IMR-90 (cell line): ENCODE results near the gene PKHD1. TPM values are rescaled to one million over a fixed set of nuclear protein-coding genes. Genes with fewer than 3 reads are reported as not detected.

ENCODE experiments used
- ATAC-seq: fragments of 200-7000 bp; cut with Tn5 transposase; 2 replicates; pipeline ENCODE4 v1.9.1; 2020; ENCODE audit warnings: low read depth, mild to moderate bottlenecking, moderate library complexity
- BruUV-seq: library from RNA; stranded (reverse); fragments of 400-500 nt; replicated peaks from 2 replicates; lab custom pipeline; 2021; lab: Mats Ljungman, UMichigan
- CTCF ChIA-PET: fragments of 300-600 bp; formaldehyde crosslinking; extraction: SDS; loops from one replicate; lab custom pipeline; 2021; ENCODE audit warnings: antibody characterized with exemption; lab: Yijun Ruan, JAX
- POLR2A ChIA-PET: fragments of 300-600 bp; sonication (Branson Sonifier 250); formaldehyde crosslinking; loops from one replicate; lab custom pipeline; 2022; ENCODE audit warnings: antibody characterized with exemption; ENCODE audit not compliant: unreplicated experiment; lab: Charles Lee
- DNase-seq: peaks from one replicate; pipeline ENCODE4 v3.0.0; 2013
- H2AFZ ChIP-seq: replicated peaks from 2 replicates; pipeline ENCODE3; 2013; ENCODE audit warnings: low read length, mild to moderate bottlenecking; ENCODE audit not compliant: poor library complexity
- H2AK5ac ChIP-seq: 2 replicates; pipeline ENCODE4 v1.6.1; 2013; ENCODE audit warnings: low read depth, low read length, inconsistent platforms
- H2AK9ac ChIP-seq: replicated peaks from 2 replicates; pipeline ENCODE3; 2013; ENCODE audit warnings: mild to moderate bottlenecking, low read depth, low read length, moderate library complexity; ENCODE audit not compliant: poor library complexity
- H2BK120ac ChIP-seq: 2 replicates; pipeline ENCODE4 v1.6.1; 2013; ENCODE audit warnings: low read depth, low read length, inconsistent platforms
- H2BK15ac ChIP-seq: 3 replicates; pipeline ENCODE4 v1.6.1; 2013; ENCODE audit warnings: low read depth, low read length, inconsistent platforms
- H2BK20ac ChIP-seq: 2 replicates; pipeline ENCODE4 v1.6.1; 2013; ENCODE audit warnings: low read depth, mild to moderate bottlenecking, inconsistent platforms, low read length, moderate library complexity
- H2BK5ac ChIP-seq: 2 replicates; pipeline ENCODE4 v1.6.1; 2013; ENCODE audit warnings: mild to moderate bottlenecking, low read depth, low read length, inconsistent platforms; ENCODE audit not compliant: poor library complexity, severe bottlenecking
- H3K14ac ChIP-seq: replicated peaks from 2 replicates; pipeline ENCODE4 v1.6.1; 2013; ENCODE audit warnings: low read depth, low read length, inconsistent platforms
- H3K18ac ChIP-seq: 2 replicates; pipeline ENCODE4 v1.6.1; 2013; ENCODE audit warnings: low read depth, low read length, control low read depth
- H3K23ac ChIP-seq: 2 replicates; pipeline ENCODE4 v1.6.1; 2013; ENCODE audit warnings: low read depth, low read length, inconsistent platforms
- H3K27ac ChIP-seq: 2 replicates; pipeline ENCODE4 v1.5.1; 2013; ENCODE audit warnings: mild to moderate bottlenecking, control low read depth, low read length; ENCODE audit not compliant: insufficient read depth
- H3K27me3 ChIP-seq: 2 replicates; pipeline ENCODE4 v1.6.1; 2013; ENCODE audit warnings: low read length; ENCODE audit not compliant: control insufficient read depth, insufficient read depth
- H3K36me3 ChIP-seq: 2 replicates; pipeline ENCODE4 v1.6.1; 2013; ENCODE audit warnings: low read length, mixed read lengths; ENCODE audit not compliant: control insufficient read depth, insufficient read depth
- H3K4ac ChIP-seq: 2 replicates; pipeline ENCODE4 v1.6.1; 2013; ENCODE audit warnings: low read depth, low read length, inconsistent platforms
- H3K4me1 ChIP-seq: 2 replicates; pipeline ENCODE4 v1.6.1; 2013; ENCODE audit warnings: low read length, mixed read lengths; ENCODE audit not compliant: control insufficient read depth, insufficient read depth
- H3K4me2 ChIP-seq: 2 replicates; pipeline ENCODE4 v1.6.1; 2013; ENCODE audit warnings: low read depth, mild to moderate bottlenecking, control low read depth, low read length, moderate library complexity
- H3K4me3 ChIP-seq: 2 replicates; pipeline ENCODE4 v1.5.1; 2013; ENCODE audit warnings: low read depth, mild to moderate bottlenecking, control low read depth, low read length, moderate library complexity; ENCODE audit not compliant: insufficient read depth
- H3K56ac ChIP-seq: 2 replicates; pipeline ENCODE4 v1.6.1; 2013; ENCODE audit warnings: low read length, inconsistent platforms; ENCODE audit not compliant: insufficient read depth; ENCODE audit errors: extremely low read depth
- H3K79me1 ChIP-seq, 2 experiments: 2 replicates each; pipeline ENCODE4 v1.6.1; 2013; ENCODE audit warnings: low read length in 2 of 2, inconsistent platforms in 1 of 2, low read depth in 1 of 2
- H3K9ac ChIP-seq: 2 replicates; pipeline ENCODE4 v1.6.1; 2013; ENCODE audit warnings: low read depth, low read length, control low read depth
- H3K9me1 ChIP-seq: 2 replicates; pipeline ENCODE4 v1.6.1; 2013; ENCODE audit warnings: low read length, inconsistent platforms; ENCODE audit not compliant: insufficient read depth
- H3K9me3 ChIP-seq: 2 replicates; pipeline ENCODE4 v1.6.1; 2013; ENCODE audit warnings: low read length; ENCODE audit not compliant: control insufficient read depth, insufficient read depth
- H4K20me1 ChIP-seq: 2 replicates; pipeline ENCODE4 v1.6.1; 2013; ENCODE audit warnings: low read length, inconsistent platforms; ENCODE audit not compliant: insufficient read depth
- H4K5ac ChIP-seq: 2 replicates; pipeline ENCODE4 v1.6.1; 2013; ENCODE audit warnings: mild to moderate bottlenecking, low read depth, low read length, control low read depth
- H4K8ac ChIP-seq, 2 experiments: 2 replicates each; pipeline ENCODE4 v1.6.1; 2013; ENCODE audit warnings: low read depth in 2 of 2, low read length in 2 of 2, control low read depth in 1 of 2, inconsistent platforms in 1 of 2
- H4K91ac ChIP-seq: 2 replicates; pipeline ENCODE4 v1.6.1; 2013; ENCODE audit warnings: low read depth, low read length, inconsistent platforms; ENCODE audit not compliant: insufficient read depth
- BHLHE40 ChIP-seq: fragments of 150-350 bp; IDR thresholded peaks from 2 replicates; pipeline ENCODE4 v1.6.1; 2016; ENCODE audit warnings: mild to moderate bottlenecking, low read depth, low read length
- CEBPB ChIP-seq: IDR thresholded peaks from 2 replicates; pipeline ENCODE4 v1.6.1; 2012; ENCODE audit warnings: low read depth, low read length, improper control_type of control experiment
- CHD1 ChIP-seq: IDR thresholded peaks from 2 replicates; pipeline ENCODE4 v1.6.1; 2012; ENCODE audit warnings: low read depth, low read length, improper control_type of control experiment
- FOS ChIP-seq: fragments of 150-350 bp; IDR thresholded peaks from 2 replicates; pipeline ENCODE4 v1.6.1; 2016; ENCODE audit warnings: low read depth, low read length
- MAFK ChIP-seq: IDR thresholded peaks from 2 replicates; pipeline ENCODE4 v1.6.1; 2012; ENCODE audit warnings: low read depth, low read length, improper control_type of control experiment
- MAZ ChIP-seq: IDR thresholded peaks from 2 replicates; pipeline ENCODE4 v1.6.1; 2012; ENCODE audit warnings: low read depth, mild to moderate bottlenecking, low read length, improper control_type of control experiment, moderate library complexity, borderline replicate concordance
- NFE2L2 ChIP-seq: fragments of 150-350 bp; IDR thresholded peaks from 2 replicates; pipeline ENCODE4 v1.6.1; 2016; ENCODE audit warnings: low read depth, mild to moderate bottlenecking, low read length
- POLR2A ChIP-seq: IDR thresholded peaks from 2 replicates; pipeline ENCODE4 v1.6.1; 2012; ENCODE audit warnings: mild to moderate bottlenecking, low read depth, low read length
- RAD21 ChIP-seq: IDR thresholded peaks from 2 replicates; pipeline ENCODE4 v1.6.1; 2012; ENCODE audit warnings: low read length, improper control_type of control experiment
- RCOR1 ChIP-seq: IDR thresholded peaks from 2 replicates; pipeline ENCODE4 v1.6.1; 2012; ENCODE audit warnings: mild to moderate bottlenecking, low read length, improper control_type of control experiment; ENCODE audit not compliant: insufficient replicate concordance
- RFX5 ChIP-seq: IDR thresholded peaks from 2 replicates; pipeline ENCODE4 v1.8.0; 2012; ENCODE audit warnings: low read depth, mild to moderate bottlenecking, low read length, moderate library complexity
- SMC3 ChIP-seq: fragments of 150-350 bp; IDR thresholded peaks from 2 replicates; pipeline ENCODE4 v1.6.1; 2016; ENCODE audit warnings: low read depth, mild to moderate bottlenecking, antibody characterized with exemption, low read length, moderate library complexity
- WGBS, 2 experiments: methylation state at CpG; one replicate each; pipeline versions ENCODE4 v1.1.5 to v1.1.7; 2013; ENCODE audit warnings: missing lambda C conversion rate in 2 of 2; ENCODE audit not compliant: insufficient read length in 1 of 2; ENCODE audit errors: extremely low coverage in 2 of 2; 5-methylcytosine and 5-hydroxymethylcytosine counted together
- dilution Hi-C: fragments of 300-500 bp; cut with HindIII; formaldehyde crosslinking; loops from one replicate; pipeline ENCODE4 v1.14.3; 2018; ENCODE audit warnings: low sequenced_read_pairs; ENCODE audit not compliant: unreplicated experiment
- in situ Hi-C: fragments of 300-500 bp; cut with MboI; formaldehyde crosslinking; loops from 3 replicates; pipeline ENCODE4 v1.14.3; 2019; ENCODE audit warnings: low sequenced_read_pairs, inconsistent platforms, mixed read lengths
- intact Hi-C: fragments of 100-400 bp; cut with micrococcal nuclease; formaldehyde crosslinking; loops from 2 replicates; pipeline ENCODE4 v1.10.0; 2022
- polyA plus RNA-seq, 3 experiments: library from polyadenylated mRNA; depleted of rRNA; stranded (reverse); fragments of >200 nt; gene quantifications; 2 replicates each; pipeline ENCODE4 v1.2.3, GENCODE V29; 2012; ENCODE audit warnings: low replicate concordance in 1 of 3
- total RNA-seq: library from RNA; depleted of rRNA; stranded (reverse); fragments of >200 nt; gene quantifications from 2 replicates; pipeline ENCODE4 v1.2.3, GENCODE V29; 2012
- TF ChIP-seq, protein P1 (sequence below): conservative IDR thresholded peaks from 2 replicates; pipeline ENCODE4 v1.5.1; 2012; ENCODE audit warnings: mild to moderate bottlenecking, low read depth, low read length, improper control_type of control experiment
- TF ChIP-seq, protein P2 (sequence below): fragments of 150-350 bp; IDR thresholded peaks from 2 replicates; pipeline ENCODE4 v1.6.1; 2017; ENCODE audit warnings: mild to moderate bottlenecking, antibody characterized with exemption, low read length, low read depth
- TF ChIP-seq, protein P3 (sequence below): fragments of 150-350 bp; IDR thresholded peaks from 2 replicates; pipeline ENCODE4 v1.6.1; 2016; ENCODE audit warnings: low read depth, mild to moderate bottlenecking, low read length, moderate library complexity, borderline replicate concordance

The PKHD1 gene
- total and polyA plus RNA-seq, 2 of the 4 experiments (the other 2 are of a cell fraction), result not detected

DNA sequence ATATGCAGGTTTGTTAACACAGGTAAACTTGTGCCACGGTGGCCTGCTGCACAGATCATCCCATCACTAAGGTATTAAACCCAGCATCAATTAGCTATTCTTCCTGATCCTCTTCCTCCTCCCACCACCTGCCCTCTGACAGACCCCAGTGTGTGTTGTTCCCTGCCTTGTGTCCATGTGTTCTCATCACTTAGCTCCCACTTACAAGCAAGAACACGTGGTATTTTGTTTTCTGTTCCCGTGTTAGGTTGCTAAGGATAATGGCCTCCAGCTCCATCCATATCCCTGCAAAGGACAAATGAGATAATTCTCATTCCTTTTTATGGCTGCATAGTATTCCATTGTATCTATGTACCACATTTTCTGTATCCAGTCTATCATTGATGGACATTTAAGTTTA, 294.0 kb downstream of the PKHD1 start:
- DNase-seq, result no peak
- WGBS, 2 experiments, result 60% methylated on average over 1 of the region's 3 CpGs; no CpG with 5 or more reads in 1 of the 2 experiments
- Histone ChIP-seq H3K27ac (no peak overlapping the region), H3K36me3 (no peaks in the 10 kb centered on the region), H3K14ac (no peak overlapping the region), H2AFZ (no peak overlapping the region), H4K5ac (no peak overlapping the region), H4K20me1 (no peaks in the 10 kb centered on the region), H2BK120ac (no peak overlapping the region), H3K23ac (no peak overlapping the region), H3K4me3 (no peak overlapping the region), H3K18ac (no peak overlapping the region), H2BK15ac (no peak overlapping the region), H3K9me3 (no peaks in the 10 kb centered on the region), H3K56ac (no peak overlapping the region), H2BK20ac (no peak overlapping the region), H2AK5ac (no peak overlapping the region), H3K4ac (no peak overlapping the region), H2BK5ac (no peak overlapping the region), H2AK9ac (no peak overlapping the region), H4K8ac (no peak overlapping the region), H3K4me2 (no peak overlapping the region), H3K9ac (no peak overlapping the region), H3K27me3 (no peaks in the 10 kb centered on the region), H3K79me1 (no peaks in the 10 kb centered on the region), H3K4me1 (no peaks in the 10 kb centered on the region), H3K9me1 (no peaks in the 10 kb centered on the region), H4K91ac (no peak overlapping the region)
- intact Hi-C loops, result no loop called here
- CTCF ChIA-PET, result no interaction called here
- dilution Hi-C loops, result no loop called here
- in situ Hi-C loops, result no loop called here
- ATAC-seq, result no peak
- BruUV-seq, result no TSS peak
- POLR2A ChIA-PET, result no interaction called here
- TF ChIP-seq, protein P1, sequence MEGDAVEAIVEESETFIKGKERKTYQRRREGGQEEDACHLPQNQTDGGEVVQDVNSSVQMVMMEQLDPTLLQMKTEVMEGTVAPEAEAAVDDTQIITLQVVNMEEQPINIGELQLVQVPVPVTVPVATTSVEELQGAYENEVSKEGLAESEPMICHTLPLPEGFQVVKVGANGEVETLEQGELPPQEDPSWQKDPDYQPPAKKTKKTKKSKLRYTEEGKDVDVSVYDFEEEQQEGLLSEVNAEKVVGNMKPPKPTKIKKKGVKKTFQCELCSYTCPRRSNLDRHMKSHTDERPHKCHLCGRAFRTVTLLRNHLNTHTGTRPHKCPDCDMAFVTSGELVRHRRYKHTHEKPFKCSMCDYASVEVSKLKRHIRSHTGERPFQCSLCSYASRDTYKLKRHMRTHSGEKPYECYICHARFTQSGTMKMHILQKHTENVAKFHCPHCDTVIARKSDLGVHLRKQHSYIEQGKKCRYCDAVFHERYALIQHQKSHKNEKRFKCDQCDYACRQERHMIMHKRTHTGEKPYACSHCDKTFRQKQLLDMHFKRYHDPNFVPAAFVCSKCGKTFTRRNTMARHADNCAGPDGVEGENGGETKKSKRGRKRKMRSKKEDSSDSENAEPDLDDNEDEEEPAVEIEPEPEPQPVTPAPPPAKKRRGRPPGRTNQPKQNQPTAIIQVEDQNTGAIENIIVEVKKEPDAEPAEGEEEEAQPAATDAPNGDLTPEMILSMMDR, result no peak
- TF ChIP-seq MAFK (no peak), CHD1 (no peak), NFE2L2 (no peak), POLR2A (no peak), RAD21 (no peak), SMC3 (no peak), BHLHE40 (no peak), FOS (no peak), RCOR1 (no peak), RFX5 (no peak), CEBPB (no peak), MAZ (no peak)
- TF ChIP-seq, protein P2, sequence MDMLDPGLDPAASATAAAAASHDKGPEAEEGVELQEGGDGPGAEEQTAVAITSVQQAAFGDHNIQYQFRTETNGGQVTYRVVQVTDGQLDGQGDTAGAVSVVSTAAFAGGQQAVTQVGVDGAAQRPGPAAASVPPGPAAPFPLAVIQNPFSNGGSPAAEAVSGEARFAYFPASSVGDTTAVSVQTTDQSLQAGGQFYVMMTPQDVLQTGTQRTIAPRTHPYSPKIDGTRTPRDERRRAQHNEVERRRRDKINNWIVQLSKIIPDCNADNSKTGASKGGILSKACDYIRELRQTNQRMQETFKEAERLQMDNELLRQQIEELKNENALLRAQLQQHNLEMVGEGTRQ, result no peak
- TF ChIP-seq, protein P3, sequence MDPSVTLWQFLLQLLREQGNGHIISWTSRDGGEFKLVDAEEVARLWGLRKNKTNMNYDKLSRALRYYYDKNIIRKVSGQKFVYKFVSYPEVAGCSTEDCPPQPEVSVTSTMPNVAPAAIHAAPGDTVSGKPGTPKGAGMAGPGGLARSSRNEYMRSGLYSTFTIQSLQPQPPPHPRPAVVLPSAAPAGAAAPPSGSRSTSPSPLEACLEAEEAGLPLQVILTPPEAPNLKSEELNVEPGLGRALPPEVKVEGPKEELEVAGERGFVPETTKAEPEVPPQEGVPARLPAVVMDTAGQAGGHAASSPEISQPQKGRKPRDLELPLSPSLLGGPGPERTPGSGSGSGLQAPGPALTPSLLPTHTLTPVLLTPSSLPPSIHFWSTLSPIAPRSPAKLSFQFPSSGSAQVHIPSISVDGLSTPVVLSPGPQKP, result no peak
